Liver (tissue), 2 donors: ENCODE data around the gene TJP2.

Experiments
- CTCF ChIP-seq: fragments of 150-350 bp; IDR thresholded peaks from 2 replicates; pipeline ENCODE4 v1.5.1; 2017; ENCODE audit warnings: improper control_type of control experiment, low read depth, low read length; ENCODE audit not compliant: missing input control
- TF ChIP-seq, protein P1 (sequence below): IDR thresholded peaks from 2 replicates; pipeline ENCODE4 v1.6.1; 2016; ENCODE audit warnings: antibody characterized with exemption
- donor health status: healthy.

DNA sequence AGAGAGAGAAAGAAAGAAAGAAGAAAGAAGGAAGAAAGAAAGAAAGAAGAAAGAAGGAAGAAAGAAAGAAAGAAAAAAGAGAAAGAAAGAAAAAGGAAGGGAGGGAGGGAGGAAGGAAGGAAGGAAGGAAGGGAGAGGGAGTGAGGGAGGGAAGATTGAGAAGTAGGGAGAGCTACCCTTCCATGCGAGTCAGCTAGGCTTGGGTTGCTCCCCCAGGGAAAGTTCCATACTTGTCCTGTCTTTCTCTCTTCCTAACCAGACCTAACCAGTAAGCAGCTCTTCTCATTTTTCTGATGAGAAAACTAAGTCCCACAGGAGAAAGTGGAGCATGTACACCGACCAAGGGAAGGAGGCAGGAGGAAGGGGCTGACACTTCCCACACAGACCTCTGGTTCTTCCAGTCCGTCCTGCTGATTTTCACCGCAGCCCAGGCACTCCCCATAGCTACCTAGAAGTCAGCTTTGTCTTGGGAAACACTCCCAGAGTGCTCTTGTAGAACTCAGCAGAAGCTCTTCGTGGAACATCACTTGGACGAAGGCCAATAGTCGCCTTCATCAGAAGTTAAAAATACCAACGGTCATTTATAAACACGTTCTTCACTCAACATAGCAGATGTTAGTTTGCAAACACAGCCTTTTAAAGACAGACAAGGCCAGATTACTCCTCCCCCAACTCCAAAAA lies 121.9 kb downstream of the TJP2 start:
- TF ChIP-seq CTCF, result no peak
- TF ChIP-seq, protein P1, sequence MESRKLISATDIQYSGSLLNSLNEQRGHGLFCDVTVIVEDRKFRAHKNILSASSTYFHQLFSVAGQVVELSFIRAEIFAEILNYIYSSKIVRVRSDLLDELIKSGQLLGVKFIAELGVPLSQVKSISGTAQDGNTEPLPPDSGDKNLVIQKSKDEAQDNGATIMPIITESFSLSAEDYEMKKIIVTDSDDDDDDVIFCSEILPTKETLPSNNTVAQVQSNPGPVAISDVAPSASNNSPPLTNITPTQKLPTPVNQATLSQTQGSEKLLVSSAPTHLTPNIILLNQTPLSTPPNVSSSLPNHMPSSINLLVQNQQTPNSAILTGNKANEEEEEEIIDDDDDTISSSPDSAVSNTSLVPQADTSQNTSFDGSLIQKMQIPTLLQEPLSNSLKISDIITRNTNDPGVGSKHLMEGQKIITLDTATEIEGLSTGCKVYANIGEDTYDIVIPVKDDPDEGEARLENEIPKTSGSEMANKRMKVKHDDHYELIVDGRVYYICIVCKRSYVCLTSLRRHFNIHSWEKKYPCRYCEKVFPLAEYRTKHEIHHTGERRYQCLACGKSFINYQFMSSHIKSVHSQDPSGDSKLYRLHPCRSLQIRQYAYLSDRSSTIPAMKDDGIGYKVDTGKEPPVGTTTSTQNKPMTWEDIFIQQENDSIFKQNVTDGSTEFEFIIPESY, result no peak
